ENCODE data around the gene ZSCAN31. TPM values are rescaled to one million over a fixed set of nuclear protein-coding genes. Genes with fewer than 3 reads are reported as not detected.

ZSCAN31 gene
- total and polyA plus RNA-seq, 10 of the 15 experiments (the other 5 are each of a cell fraction or from before 2014, with no cell fraction given): 1.6 to 5.2 (median 2.9) TPM

GRCh38 chr6:28330041-28330440 is 5.9 kb downstream of the ZSCAN31 start:
- in situ Hi-C loops (cut with MboI) (loop anchor here (25.0 kb wide), 1 partner anchor 1668 kb away; the partner anchor contains the start of gene ZNF322), intact Hi-C loops (cut with micrococcal nuclease; ENCODE audit: unreplicated experiment) (no loop called here)
- Histone ChIP-seq H3K36me3 (ENCODE audit: control insufficient read depth in 2 of 2, insufficient read depth in 2 of 2, low read length in 1 of 2) (peaks cover 0 to 7% of the 10 kb centered on the region in 2 experiments; a peak in 1 of 4 replicates), H3K27me3 (replicated peaks in 1 of 2; ENCODE audit: control insufficient read depth in 2 of 2, insufficient read depth in 2 of 2, low read length in 1 of 2) (no peaks in the 10 kb centered on the region), H3K9ac (ENCODE audit: control insufficient read depth, insufficient read depth, low read length) (no peak overlapping the region), H2AFZ (ENCODE audit: control insufficient read depth, low read depth, low read length) (no peak overlapping the region), H3K4me1 (ENCODE audit: control insufficient read depth, insufficient read depth, low read length) (peaks cover 4% of the 10 kb centered on the region), H4K20me1 (ENCODE audit: control insufficient read depth, insufficient read depth) (no peaks in the 10 kb centered on the region), H3K4me3 (no peak overlapping the region), H3K4me2 (ENCODE audit: control insufficient read depth, insufficient read depth) (no peak overlapping the region), H3K9me3 (replicated peaks; ENCODE audit: control insufficient read depth, insufficient read depth, low read length) (peaks cover 15% of the 10 kb centered on the region), H3K27ac (ENCODE audit: control insufficient read depth, insufficient read depth) (no peak overlapping the region), H3K79me2 (ENCODE audit: control insufficient read depth, insufficient read depth, low read length) (no peaks in the 10 kb centered on the region)
- BruUV-seq (replicated peaks): no TSS peak
- TF ChIP-seq EP300 (IDR thresholded peaks at IDR 0.05; ENCODE audit: borderline replicate concordance in 1 of 2, control insufficient read depth in 1 of 2, low read depth in 2 of 2, low read length in 2 of 2) (no peak), SREBF2 (IDR thresholded peaks at IDR 0.05; ENCODE audit: low read length) (no peak), MTA2 (IDR thresholded peaks at IDR 0.05; ENCODE audit: low read depth) (no peak), IKZF2 (IDR thresholded peaks at IDR 0.05) (no peak), ZBTB11 (CRISPR knock-in tag; IDR thresholded peaks at IDR 0.05) (no peak), POLR2AphosphoS5 (IDR thresholded peaks at IDR 0.05; ENCODE audit: low read length) (no peak), NR2F1 (conservative IDR thresholded peaks at IDR 0.05) (no peak)
- ChIA-PET RAD21 (ENCODE audit: unreplicated experiment) (no interaction called here), CTCF (no interaction called here), POLR2A (no interaction called here), SMC1A (ENCODE audit: uncharacterized antibody, unreplicated experiment) (no interaction called here)
- DNase-seq (ENCODE audit: low read depth, low spot score) (no peak), FAIRE-seq (no peak), ATAC-seq (no peak)
- WGBS (ENCODE audit: insufficient coverage, insufficient replicate concordance, low lambda C conversion rate, missing lambda C conversion rate): 4% methylated on average over 1 of the region's 1 CpG

Measured in GM12878 (cell line).